ENCODE results near the gene SORCS2.

- TF ChIP-seq, protein P1, sequence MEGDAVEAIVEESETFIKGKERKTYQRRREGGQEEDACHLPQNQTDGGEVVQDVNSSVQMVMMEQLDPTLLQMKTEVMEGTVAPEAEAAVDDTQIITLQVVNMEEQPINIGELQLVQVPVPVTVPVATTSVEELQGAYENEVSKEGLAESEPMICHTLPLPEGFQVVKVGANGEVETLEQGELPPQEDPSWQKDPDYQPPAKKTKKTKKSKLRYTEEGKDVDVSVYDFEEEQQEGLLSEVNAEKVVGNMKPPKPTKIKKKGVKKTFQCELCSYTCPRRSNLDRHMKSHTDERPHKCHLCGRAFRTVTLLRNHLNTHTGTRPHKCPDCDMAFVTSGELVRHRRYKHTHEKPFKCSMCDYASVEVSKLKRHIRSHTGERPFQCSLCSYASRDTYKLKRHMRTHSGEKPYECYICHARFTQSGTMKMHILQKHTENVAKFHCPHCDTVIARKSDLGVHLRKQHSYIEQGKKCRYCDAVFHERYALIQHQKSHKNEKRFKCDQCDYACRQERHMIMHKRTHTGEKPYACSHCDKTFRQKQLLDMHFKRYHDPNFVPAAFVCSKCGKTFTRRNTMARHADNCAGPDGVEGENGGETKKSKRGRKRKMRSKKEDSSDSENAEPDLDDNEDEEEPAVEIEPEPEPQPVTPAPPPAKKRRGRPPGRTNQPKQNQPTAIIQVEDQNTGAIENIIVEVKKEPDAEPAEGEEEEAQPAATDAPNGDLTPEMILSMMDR (IDR thresholded peaks at IDR 0.05) = no peak
- no peak for TF ChIP-seq EZH2 (IDR thresholded peaks at IDR 0.05; ENCODE audit: borderline replicate concordance, insufficient read depth, low read depth, low read length, poor library complexity, severe bottlenecking)
Observed at GRCh38 chr4:7459471-7459870, 267.1 kb downstream of the SORCS2 start.
